Measurements from ENCODE around the gene TMEM41B. TPM values are rescaled to one million over a fixed set of nuclear protein-coding genes. Genes with fewer than 3 reads are reported as not detected.

TMEM41B gene
- total and polyA plus RNA-seq, 2 of the 4 experiments (the other 2 are of a cell fraction): 20.8 to 21.5 TPM

GRCh38 chr11:9310485-9311090 lies 3.8 kb downstream of the TMEM41B start:
- DNase-seq (no peak), ATAC-seq (ENCODE audit: low read depth) (no peak)
- Histone ChIP-seq H2AK9ac (replicated peaks; ENCODE audit: low read depth, low read length, poor library complexity) (no peak overlapping the region), H2BK15ac (ENCODE audit: low read depth, low read length) (no peak overlapping the region), H3K9ac (ENCODE audit: low read depth, low read length) (no peak overlapping the region), H3K27me3 (ENCODE audit: control insufficient read depth, insufficient read depth, low read length) (no peaks in the 10 kb centered on the region), H4K91ac (ENCODE audit: insufficient read depth, low read depth, low read length) (no peak overlapping the region), H2BK20ac (ENCODE audit: low read depth, low read length) (no peak overlapping the region), H3K14ac (replicated peaks; ENCODE audit: low read depth, low read length) (no peak overlapping the region), H3K4me1 (ENCODE audit: control insufficient read depth, insufficient read depth, low read length) (peaks cover 4% of the 10 kb centered on the region), H4K5ac (ENCODE audit: low read depth, low read length) (no peak overlapping the region), H3K23ac (ENCODE audit: low read depth, low read length) (no peak overlapping the region), H2BK5ac (ENCODE audit: low read depth, low read length, poor library complexity, severe bottlenecking) (no peak overlapping the region), H3K4me2 (ENCODE audit: low read depth, low read length) (no peak overlapping the region), H3K56ac (ENCODE audit: extremely low read depth, insufficient read depth, low read length) (no peak overlapping the region), H3K36me3 (ENCODE audit: control insufficient read depth, insufficient read depth, low read length) (no peaks in the 10 kb centered on the region; the same call in 1 of the 2 replicates), H2AFZ (replicated peaks; ENCODE audit: low read length, poor library complexity) (no peak overlapping the region), H2AK5ac (ENCODE audit: low read depth, low read length) (no peak overlapping the region), H3K9me3 (ENCODE audit: control insufficient read depth, insufficient read depth, low read length) (no peaks in the 10 kb centered on the region), H3K4me3 (ENCODE audit: insufficient read depth, low read depth, low read length) (no peak overlapping the region), H4K20me1 (ENCODE audit: insufficient read depth, low read length) (peaks cover 30% of the 10 kb centered on the region; the same call in 1 of the 2 replicates), H3K79me1 (ENCODE audit: low read depth in 1 of 2, low read length in 2 of 2) (peaks cover 27 to 62% of the 10 kb centered on the region in 2 experiments; a peak in 3 of 4 replicates), H3K4ac (ENCODE audit: low read depth, low read length) (no peak overlapping the region), H3K18ac (ENCODE audit: low read depth, low read length) (no peak overlapping the region), H3K9me1 (ENCODE audit: insufficient read depth, low read length) (peaks cover 13% of the 10 kb centered on the region), H3K27ac (ENCODE audit: insufficient read depth, low read length) (no peak overlapping the region), H2BK120ac (ENCODE audit: low read depth, low read length) (no peak overlapping the region), H4K8ac (ENCODE audit: low read depth in 2 of 2, low read length in 2 of 2) (no peak overlapping the region)
- POLR2A ChIA-PET (ENCODE audit: unreplicated experiment): interaction anchor here (0.6 kb wide), 1 partner anchor 12 kb away, joined by 8 read pairs; no protein-coding TSS in a partner anchor
- intact Hi-C loops (cut with micrococcal nuclease) (loop anchor here (5.0 kb wide), 1 partner anchor 77 kb away; no protein-coding TSS in a partner anchor), dilution Hi-C loops (cut with HindIII; ENCODE audit: low sequenced_read_pairs, unreplicated experiment) (no loop called here), in situ Hi-C loops (cut with MboI; ENCODE audit: low sequenced_read_pairs) (no loop called here)
- WGBS, 2 experiments (ENCODE audit: extremely low coverage in 2 of 2, insufficient read length in 1 of 2): no CpG with 5 or more reads among the region's 3 CpGs
- no TSS peak for BruUV-seq (replicated peaks)
- CTCF ChIA-PET: no interaction called here
- no peak for TF ChIP-seq MAFK (IDR thresholded peaks at IDR 0.05; ENCODE audit: low read depth, low read length)
- no peak for TF ChIP-seq POLR2A (IDR thresholded peaks at IDR 0.05; ENCODE audit: low read depth, low read length)
- no peak for TF ChIP-seq CEBPB (IDR thresholded peaks at IDR 0.05; ENCODE audit: low read depth, low read length)
- TF ChIP-seq BHLHE40 (IDR thresholded peaks at IDR 0.05; ENCODE audit: low read depth, low read length): no peak
- no peak for TF ChIP-seq RAD21 (IDR thresholded peaks at IDR 0.05; ENCODE audit: low read length)
- TF ChIP-seq RFX5 (IDR thresholded peaks at IDR 0.05; ENCODE audit: low read depth, low read length): no peak
- no peak for TF ChIP-seq MXI1 (IDR thresholded peaks at IDR 0.05; ENCODE audit: borderline replicate concordance, low read depth, low read length)
- TF ChIP-seq ELK1 (IDR thresholded peaks at IDR 0.05; ENCODE audit: borderline replicate concordance, low read depth, low read length): no peak
- TF ChIP-seq CTCF (conservative IDR thresholded peaks at IDR 0.05; ENCODE audit: low read depth, low read length): no peak
- no peak for TF ChIP-seq FOS (IDR thresholded peaks at IDR 0.05; ENCODE audit: low read depth, low read length)
- TF ChIP-seq RCOR1 (IDR thresholded peaks at IDR 0.05; ENCODE audit: insufficient replicate concordance, low read length): no peak
- TF ChIP-seq MAZ (IDR thresholded peaks at IDR 0.05; ENCODE audit: borderline replicate concordance, low read depth, low read length): no peak
